ENCODE results near the gene HSPA8.

Gene HSPA8

GRCh38 chr11:123046473-123047259 lies 15.3 kb downstream of the HSPA8 start:
- no peak for DNase-seq (ENCODE audit: low read depth)
- TF ChIP-seq CTCF (IDR thresholded peaks at IDR 0.05; ENCODE audit: insufficient read depth, low read depth, low read length, missing control alignments) = no peak
- H3K4me3 ChIP-seq (ENCODE audit: low read depth, low read length) = no peak overlapping the region

GRCh38 chr11:123045101-123045500 lies 16.8 kb downstream of the HSPA8 start:
- H3K4me3 ChIP-seq (ENCODE audit: low read depth, low read length) = no peak overlapping the region
- TF ChIP-seq CTCF (IDR thresholded peaks at IDR 0.05; ENCODE audit: insufficient read depth, low read depth, low read length, missing control alignments) = no peak
- DNase-seq (ENCODE audit: low read depth) = no peak

GRCh38 chr11:123041185-123041584 lies 20.8 kb downstream of the HSPA8 start:
- TF ChIP-seq CTCF (IDR thresholded peaks at IDR 0.05; ENCODE audit: insufficient read depth, low read depth, low read length, missing control alignments) = no peak
- H3K4me3 ChIP-seq (ENCODE audit: low read depth, low read length) = no peak overlapping the region
- DNase-seq (ENCODE audit: low read depth) = no peak

- no peak overlapping the region for H3K4me3 ChIP-seq (ENCODE audit: low read depth, low read length)
- no peak for TF ChIP-seq CTCF (IDR thresholded peaks at IDR 0.05; ENCODE audit: insufficient read depth, low read depth, low read length, missing control alignments)
- no peak for DNase-seq (ENCODE audit: low read depth)
Observed at GRCh38 chr11:123040111-123040432, 21.9 kb downstream of the HSPA8 start.

GRCh38 chr11:123035831-123036230 lies 26.1 kb downstream of the HSPA8 start:
- TF ChIP-seq CTCF (IDR thresholded peaks at IDR 0.05; ENCODE audit: insufficient read depth, low read depth, low read length, missing control alignments) = no peak
- no peak overlapping the region for H3K4me3 ChIP-seq (ENCODE audit: low read depth, low read length)
- no peak for DNase-seq (ENCODE audit: low read depth)

- no peak for TF ChIP-seq CTCF (IDR thresholded peaks at IDR 0.05; ENCODE audit: insufficient read depth, low read depth, low read length, missing control alignments)
- DNase-seq (ENCODE audit: low read depth) = no peak
- H3K4me3 ChIP-seq (ENCODE audit: low read depth, low read length) = no peak overlapping the region
Observed at GRCh38 chr11:123034597-123034996, 27.3 kb downstream of the HSPA8 start.

GRCh38 chr11:123033895-123034294 lies 28.0 kb downstream of the HSPA8 start:
- DNase-seq (ENCODE audit: low read depth) = no peak
- TF ChIP-seq CTCF (IDR thresholded peaks at IDR 0.05; ENCODE audit: insufficient read depth, low read depth, low read length, missing control alignments) = peak; percentile 20
- H3K4me3 ChIP-seq (ENCODE audit: low read depth, low read length) = no peak overlapping the region

Data from GM12865 (cell line).